Type B pancreatic cell (in vitro differentiated cells): ENCODE results near the gene CHST13. TPM values are rescaled to one million over a fixed set of nuclear protein-coding genes. Genes with fewer than 3 reads are reported as not detected.

Experiments
- DNase-seq: peaks from one replicate; pipeline ENCODE4 v3.0.0; 2021; ENCODE audit warnings: mixed read lengths; ENCODE audit not compliant: unreplicated experiment; ENCODE audit errors: extremely low spot score
- H3K27ac Mint-ChIP-seq: 2 replicates; pipeline ENCODE4 v1.8.0; 2021; ENCODE audit warnings: mild to moderate bottlenecking, mixed read lengths
- H3K27me3 Mint-ChIP-seq: 2 replicates; pipeline ENCODE4 v1.8.0; 2021; ENCODE audit warnings: mixed read lengths
- H3K36me3 Mint-ChIP-seq: 2 replicates; pipeline ENCODE4 v1.8.0; 2021; ENCODE audit warnings: mixed read lengths
- H3K4me1 Mint-ChIP-seq: one replicate; pipeline ENCODE4 v1.8.0; 2021; ENCODE audit warnings: mixed read lengths; ENCODE audit not compliant: unreplicated experiment
- H3K4me3 Mint-ChIP-seq: 2 replicates; pipeline ENCODE4 v1.8.0; 2021; ENCODE audit warnings: mild to moderate bottlenecking, mixed read lengths
- H3K9me3 Mint-ChIP-seq: 2 replicates; pipeline ENCODE4 v1.8.0; 2021; ENCODE audit warnings: mixed read lengths
- CTCF ChIP-seq: fragments of 200-600 bp; sonication (generic); conservative IDR thresholded peaks from 2 replicates; pipeline ENCODE4 v1.5.0; 2021; ENCODE audit warnings: antibody characterized with exemption, mild to moderate bottlenecking
- total RNA-seq: library from RNA; stranded (reverse); gene quantifications from 2 replicates; pipeline ENCODE4 v1.2.1, GENCODE V29; 2021; ENCODE audit warnings: low replicate concordance

The CHST13 gene
- total RNA-seq, 1 donor from 2014 or later: 0.31 TPM

DNA sequence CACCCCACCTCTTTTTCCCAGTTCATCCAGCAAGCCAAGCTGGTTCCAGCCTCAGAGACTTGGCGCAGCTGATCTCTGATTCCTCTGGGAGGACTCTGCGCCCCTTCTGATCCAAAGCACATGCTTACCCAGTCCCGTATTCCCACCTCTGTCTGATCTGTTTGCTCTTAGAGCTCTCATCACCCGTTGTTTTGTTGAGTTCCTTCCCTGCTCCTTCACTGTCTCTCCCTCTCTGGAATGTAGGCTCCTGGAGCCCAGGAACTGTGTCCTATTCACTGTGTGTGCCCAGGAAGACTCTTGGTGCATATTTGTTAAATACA lies 46.9 kb upstream of the CHST13 start:
- Mint-ChIP-seq H3K27ac (peak overlapping the region; percentile 94), H3K36me3 (peaks cover 9% of the 10 kb centered on the region), H3K4me3 (peak overlapping the region; percentile 81), H3K27me3 (no peaks in the 10 kb centered on the region), H3K9me3 (no peaks in the 10 kb centered on the region), H3K4me1 (peaks cover 35% of the 10 kb centered on the region)
- DNase-seq: no peak
- TF ChIP-seq CTCF: no peak

DNA sequence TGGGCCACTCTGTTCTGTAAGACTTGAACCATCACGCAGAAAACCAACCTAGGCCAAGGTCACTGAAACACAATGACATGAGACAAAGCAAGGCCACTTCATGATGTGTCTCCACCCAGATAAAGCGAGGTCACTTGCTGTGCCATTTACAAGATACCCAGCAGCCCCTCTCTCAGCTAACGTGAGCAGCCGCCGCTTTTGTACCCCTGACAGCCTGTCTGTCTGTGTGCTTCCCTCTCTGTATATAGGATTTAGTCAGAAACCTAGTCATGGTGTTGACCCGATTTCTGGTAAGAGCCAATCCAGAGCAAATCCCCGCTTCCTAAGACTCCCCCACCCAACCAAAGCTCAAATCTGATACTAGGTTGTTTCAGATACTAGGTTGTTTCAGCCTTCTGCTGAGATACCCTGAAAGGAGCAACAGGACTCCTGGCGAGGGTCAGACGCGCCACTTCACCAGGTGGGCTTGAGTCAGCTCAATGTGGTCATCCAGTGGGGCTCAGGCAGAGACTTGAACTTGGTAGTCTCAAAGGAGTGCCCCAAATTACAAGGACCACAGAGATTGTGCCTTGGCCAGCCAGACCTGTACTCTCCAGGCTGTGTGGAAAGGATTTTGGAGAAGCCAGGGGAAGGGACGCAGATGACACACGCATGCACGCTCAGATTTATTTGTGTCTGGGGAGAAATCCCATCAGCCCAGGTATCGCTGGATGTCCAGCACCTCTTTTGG lies 45.2 kb upstream of the CHST13 start:
- H3K36me3 Mint-ChIP-seq: no peaks in the 10 kb centered on the region
- H3K4me1 Mint-ChIP-seq: peaks cover 21% of the 10 kb centered on the region
- no peak for DNase-seq
- H3K9me3 Mint-ChIP-seq: no peaks in the 10 kb centered on the region
- H3K4me3 Mint-ChIP-seq: no peak overlapping the region
- TF ChIP-seq CTCF: no peak
- H3K27ac Mint-ChIP-seq: no peak overlapping the region
- no peaks in the 10 kb centered on the region for H3K27me3 Mint-ChIP-seq

DNA sequence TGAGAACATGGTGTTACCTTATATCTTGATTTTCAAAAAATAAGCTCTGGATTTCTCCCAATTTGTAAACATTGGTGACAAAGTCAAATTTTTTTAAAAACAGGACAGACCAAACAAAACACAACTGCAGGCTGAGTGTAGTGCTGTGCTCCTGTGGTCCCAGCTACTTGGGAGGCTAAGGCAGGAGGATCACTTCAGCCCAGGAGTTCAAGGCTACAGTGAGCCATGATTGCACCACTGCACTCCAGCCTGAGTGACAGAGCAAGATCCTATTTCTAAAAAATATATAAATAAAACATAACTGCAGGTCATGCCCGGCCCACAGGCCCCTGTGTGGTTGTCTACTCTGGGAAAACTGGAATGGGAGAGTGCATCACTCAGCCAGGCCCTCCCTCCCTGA lies 44.3 kb upstream of the CHST13 start:
- Mint-ChIP-seq H3K4me3 (no peak overlapping the region), H3K36me3 (no peaks in the 10 kb centered on the region), H3K27ac (no peak overlapping the region), H3K4me1 (peaks cover 23% of the 10 kb centered on the region), H3K9me3 (no peaks in the 10 kb centered on the region), H3K27me3 (no peaks in the 10 kb centered on the region)
- DNase-seq: no peak
- TF ChIP-seq CTCF: no peak

DNA sequence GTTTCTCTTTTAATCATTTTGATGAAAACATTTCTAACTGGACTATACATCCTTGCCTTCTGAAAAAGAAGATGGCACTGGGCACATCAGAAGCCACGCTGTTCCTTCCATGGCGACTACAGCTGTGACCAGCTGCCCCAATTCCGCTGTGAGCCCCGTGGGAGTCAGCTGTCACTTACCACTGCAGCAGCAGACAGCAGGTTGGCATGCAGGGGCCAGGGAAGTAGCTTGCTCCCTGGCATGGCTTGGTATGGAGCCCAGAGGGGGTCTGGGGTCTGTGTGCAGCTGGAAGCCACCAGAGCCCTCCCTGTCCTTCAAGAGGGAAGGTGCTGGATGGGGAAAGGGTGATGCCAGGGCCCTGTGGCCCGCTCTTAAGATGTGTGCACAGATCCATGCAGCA lies 43.7 kb upstream of the CHST13 start:
- Mint-ChIP-seq H3K4me1 (peaks cover 23% of the 10 kb centered on the region), H3K36me3 (no peaks in the 10 kb centered on the region), H3K9me3 (no peaks in the 10 kb centered on the region), H3K27ac (no peak overlapping the region), H3K4me3 (no peak overlapping the region), H3K27me3 (no peaks in the 10 kb centered on the region)
- TF ChIP-seq CTCF: no peak
- DNase-seq: no peak

DNA sequence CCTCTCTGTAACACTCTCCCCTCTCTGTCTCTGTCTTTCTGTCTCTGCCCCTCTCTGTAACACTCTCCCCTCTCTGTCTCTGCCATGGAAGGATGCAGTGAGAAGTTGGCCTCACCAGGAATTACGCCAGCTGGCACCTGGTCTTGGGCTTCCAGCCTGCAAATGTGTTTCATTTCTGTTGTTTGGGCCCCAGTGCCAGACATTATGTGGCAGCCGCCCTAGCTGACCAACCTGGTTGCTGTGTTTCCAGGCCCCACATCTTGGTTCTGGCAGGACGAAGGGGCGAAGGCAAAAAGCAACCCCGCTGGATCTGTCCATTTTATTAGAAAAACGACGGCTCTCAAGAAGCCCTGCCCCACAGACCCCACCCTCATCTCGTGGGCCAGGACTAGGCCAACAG lies 43.1 kb upstream of the CHST13 start:
- Mint-ChIP-seq H3K27ac (no peak overlapping the region), H3K36me3 (no peaks in the 10 kb centered on the region), H3K4me1 (peaks cover 23% of the 10 kb centered on the region), H3K27me3 (no peaks in the 10 kb centered on the region), H3K9me3 (no peaks in the 10 kb centered on the region), H3K4me3 (no peak overlapping the region)
- no peak for DNase-seq
- TF ChIP-seq CTCF: no peak
